Measurements from ENCODE around the gene UFM1. TPM values are rescaled to one million over a fixed set of nuclear protein-coding genes. Genes with fewer than 3 reads are reported as not detected.
"Not testable (repeated sequence)": the region's sequence is repeated elsewhere in the genome, so short reads cannot be mapped to it uniquely, and the experiment has no call there.

UFM1 gene
- total RNA-seq, 2 donors from 2014 or later = 76.5 to 81.0 TPM

- no peak overlapping the region for H3K4me3 Mint-ChIP-seq
- peaks cover 6% of the 10 kb centered on the region for H3K36me3 Mint-ChIP-seq (ENCODE audit: low read depth)
- no peaks in the 10 kb centered on the region for H3K9me3 ChIP-seq (ENCODE audit: control insufficient read depth, low read length, poor library complexity, severe bottlenecking)
- no peak overlapping the region for H3K27ac Mint-ChIP-seq
- ATAC-seq (no peak), DNase-seq (no peak)
- no peaks in the 10 kb centered on the region for H3K27me3 Mint-ChIP-seq
- H3K4me1 Mint-ChIP-seq = peaks cover 22% of the 10 kb centered on the region
These were observed 2.9 kb upstream of the UFM1 start for GRCh38 chr13:38346764-38347163.

- Mint-ChIP-seq H3K27ac (peak overlapping the region; percentile 99), H3K27me3 (no peaks in the 10 kb centered on the region), H3K4me3 (peak overlapping the region; percentile 98), H3K4me1 (peaks cover 25% of the 10 kb centered on the region), H3K36me3 (ENCODE audit: low read depth) (peaks cover 6% of the 10 kb centered on the region)
- ATAC-seq = no peak
- DNase-seq = no peak
- no peaks in the 10 kb centered on the region for H3K9me3 ChIP-seq (ENCODE audit: control insufficient read depth, low read length, poor library complexity, severe bottlenecking)
These were observed 726 bp upstream of the UFM1 start for GRCh38 chr13:38348861-38349389.

GRCh38 chr13:38350114-38350617 is 515 bp downstream of the UFM1 start:
- DNase-seq = peak; percentile 11 to 25 (median 16)
- Mint-ChIP-seq H3K4me1 (peaks cover 25% of the 10 kb centered on the region), H3K27ac (peak overlapping the region; percentile 99), H3K4me3 (peak overlapping the region; percentile 98), H3K36me3 (ENCODE audit: low read depth) (peaks cover 6% of the 10 kb centered on the region), H3K27me3 (no peaks in the 10 kb centered on the region)
- no peaks in the 10 kb centered on the region for H3K9me3 ChIP-seq (ENCODE audit: control insufficient read depth, low read length, poor library complexity, severe bottlenecking)
- ATAC-seq = peak; percentile 18

- DNase-seq = no peak
- no peak for ATAC-seq
- no peaks in the 10 kb centered on the region for H3K9me3 ChIP-seq (ENCODE audit: control insufficient read depth, low read length, poor library complexity, severe bottlenecking)
- Mint-ChIP-seq H3K4me3 (no peak overlapping the region), H3K27ac (no peak overlapping the region), H3K36me3 (ENCODE audit: low read depth) (no peaks in the 10 kb centered on the region), H3K27me3 (no peaks in the 10 kb centered on the region), H3K4me1 (peaks cover 16% of the 10 kb centered on the region)
These were observed 6.0 kb downstream of the UFM1 start for GRCh38 chr13:38355595-38356119.

- Mint-ChIP-seq H3K4me1 (peaks cover 6% of the 10 kb centered on the region), H3K27ac (no peak overlapping the region), H3K36me3 (ENCODE audit: low read depth) (peaks cover 5% of the 10 kb centered on the region), H3K27me3 (no peaks in the 10 kb centered on the region), H3K4me3 (no peak overlapping the region)
- DNase-seq (no peak), ATAC-seq (no peak)
- no peaks in the 10 kb centered on the region for H3K9me3 ChIP-seq (ENCODE audit: control insufficient read depth, low read length, poor library complexity, severe bottlenecking)
These were observed 9.0 kb downstream of the UFM1 start for GRCh38 chr13:38358684-38359083.

GRCh38 chr13:38361542-38362262 is 12.1 kb downstream of the UFM1 start:
- ATAC-seq = no peak
- H3K4me1 Mint-ChIP-seq = peaks cover 9% of the 10 kb centered on the region
- H3K36me3 Mint-ChIP-seq (ENCODE audit: low read depth) = peaks cover 5% of the 10 kb centered on the region
- H3K27me3 Mint-ChIP-seq = no peaks in the 10 kb centered on the region
- H3K9me3 ChIP-seq (ENCODE audit: control insufficient read depth, low read length, poor library complexity, severe bottlenecking) = no peaks in the 10 kb centered on the region
- DNase-seq = no peak
- H3K4me3 Mint-ChIP-seq = no peak overlapping the region
- H3K27ac Mint-ChIP-seq = peak overlapping the region; percentile 77

GRCh38 chr13:38363219-38363618 is 13.6 kb downstream of the UFM1 start:
- H3K36me3 Mint-ChIP-seq (ENCODE audit: low read depth) = peaks cover 5% of the 10 kb centered on the region
- H3K27me3 Mint-ChIP-seq = no peaks in the 10 kb centered on the region
- H3K27ac Mint-ChIP-seq = no peak overlapping the region
- ATAC-seq = no peak
- no peak for DNase-seq
- H3K4me1 Mint-ChIP-seq = peaks cover 9% of the 10 kb centered on the region
- no peaks in the 10 kb centered on the region for H3K9me3 ChIP-seq (ENCODE audit: control insufficient read depth, low read length, poor library complexity, severe bottlenecking)
- H3K4me3 Mint-ChIP-seq = no peak overlapping the region

GRCh38 chr13:38363746-38364145 is 14.1 kb downstream of the UFM1 start:
- H3K36me3 Mint-ChIP-seq (ENCODE audit: low read depth); H3K27ac Mint-ChIP-seq; H3K4me3 Mint-ChIP-seq; DNase-seq; H3K9me3 ChIP-seq (ENCODE audit: control insufficient read depth, low read length, poor library complexity, severe bottlenecking); H3K27me3 Mint-ChIP-seq; ATAC-seq; H3K4me1 Mint-ChIP-seq: not testable (repeated sequence)

- ATAC-seq = no peak
- DNase-seq = no peak
- H3K36me3 Mint-ChIP-seq (ENCODE audit: low read depth) = peaks cover 5% of the 10 kb centered on the region
- H3K9me3 ChIP-seq (ENCODE audit: control insufficient read depth, low read length, poor library complexity, severe bottlenecking) = no peaks in the 10 kb centered on the region
- peaks cover 6% of the 10 kb centered on the region for H3K4me1 Mint-ChIP-seq
- no peak overlapping the region for H3K4me3 Mint-ChIP-seq
- H3K27me3 Mint-ChIP-seq = no peaks in the 10 kb centered on the region
- no peak overlapping the region for H3K27ac Mint-ChIP-seq
These were observed 16.0 kb downstream of the UFM1 start for GRCh38 chr13:38365661-38366060.

- DNase-seq (no peak), ATAC-seq (no peak)
- Mint-ChIP-seq H3K4me1 (peaks cover 3% of the 10 kb centered on the region), H3K4me3 (no peak overlapping the region), H3K27ac (no peak overlapping the region), H3K27me3 (no peaks in the 10 kb centered on the region), H3K36me3 (ENCODE audit: low read depth) (no peaks in the 10 kb centered on the region)
- H3K9me3 ChIP-seq (ENCODE audit: control insufficient read depth, low read length, poor library complexity, severe bottlenecking) = no peaks in the 10 kb centered on the region
These were observed 17.4 kb downstream of the UFM1 start for GRCh38 chr13:38366954-38367645.

GRCh38 chr13:38369058-38369457 is 19.4 kb downstream of the UFM1 start:
- Mint-ChIP-seq H3K4me3 (no peak overlapping the region), H3K4me1 (peaks cover 3% of the 10 kb centered on the region), H3K36me3 (ENCODE audit: low read depth) (no peaks in the 10 kb centered on the region), H3K27ac (no peak overlapping the region), H3K27me3 (peaks cover 10% of the 10 kb centered on the region)
- no peaks in the 10 kb centered on the region for H3K9me3 ChIP-seq (ENCODE audit: control insufficient read depth, low read length, poor library complexity, severe bottlenecking)
- ATAC-seq = no peak
- DNase-seq = no peak

- ATAC-seq; H3K36me3 Mint-ChIP-seq (ENCODE audit: low read depth); H3K4me3 Mint-ChIP-seq; H3K27ac Mint-ChIP-seq; H3K4me1 Mint-ChIP-seq; H3K9me3 ChIP-seq (ENCODE audit: control insufficient read depth, low read length, poor library complexity, severe bottlenecking); DNase-seq: not testable (repeated sequence)
- peaks cover 10% of the 10 kb centered on the region for H3K27me3 Mint-ChIP-seq
These were observed 20.4 kb downstream of the UFM1 start for GRCh38 chr13:38370096-38370495.

- no peaks in the 10 kb centered on the region for H3K4me1 Mint-ChIP-seq
- no peak for DNase-seq
- no peaks in the 10 kb centered on the region for H3K36me3 Mint-ChIP-seq (ENCODE audit: low read depth)
- H3K9me3 ChIP-seq (ENCODE audit: control insufficient read depth, low read length, poor library complexity, severe bottlenecking) = no peaks in the 10 kb centered on the region
- peaks cover 20% of the 10 kb centered on the region for H3K27me3 Mint-ChIP-seq
- H3K4me3 Mint-ChIP-seq = no peak overlapping the region
- no peak overlapping the region for H3K27ac Mint-ChIP-seq
- ATAC-seq = no peak
These were observed 23.3 kb downstream of the UFM1 start for GRCh38 chr13:38372820-38373383.

All from T-helper 17 cell (primary cell).